ENCODE data around the gene SSX2.
"Not testable (repeated sequence)": the region's sequence is repeated elsewhere in the genome, so short reads cannot be mapped to it uniquely, and the experiment has no call there.

SSX2 gene, protein sequence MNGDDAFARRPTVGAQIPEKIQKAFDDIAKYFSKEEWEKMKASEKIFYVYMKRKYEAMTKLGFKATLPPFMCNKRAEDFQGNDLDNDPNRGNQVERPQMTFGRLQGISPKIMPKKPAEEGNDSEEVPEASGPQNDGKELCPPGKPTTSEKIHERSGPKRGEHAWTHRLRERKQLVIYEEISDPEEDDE
- long read RNA-seq, result 0 reads

DNA sequence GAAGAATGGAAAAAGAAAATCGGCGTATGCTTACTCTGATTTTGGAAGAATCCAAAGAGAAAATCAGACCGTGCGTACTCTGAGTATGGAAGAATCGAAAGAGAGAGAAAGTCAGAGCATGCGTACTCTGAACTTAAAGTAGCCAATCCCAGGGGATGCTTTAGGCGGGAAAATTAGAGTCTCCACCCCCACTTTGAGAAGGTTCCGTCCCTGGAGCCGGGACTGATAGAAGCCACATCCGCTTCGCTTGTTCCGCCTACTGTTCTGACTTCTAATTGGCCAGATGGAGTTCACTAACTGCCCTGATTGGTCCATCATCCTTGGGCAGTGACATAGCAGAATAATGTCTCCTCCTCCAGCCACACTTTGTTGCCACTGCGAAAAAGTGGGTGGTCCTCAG, at the start of gene SSX2:
Gene SSX2, minus strand, starts transcription at position 101 of the 400 bp plus-strand sequence. CDS start 1,429 bp downstream, outside the sequence.
- not testable (repeated sequence) for H3K4me3 ChIP-seq (replicated peaks; ENCODE audit: insufficient read depth, low read length); DNase-seq (ENCODE audit: low read depth in 1 of 2, low spot score in 1 of 2); H3K27ac ChIP-seq (replicated peaks); H3K27me3 ChIP-seq (ENCODE audit: insufficient read depth, poor library complexity, severe bottlenecking)

DNA sequence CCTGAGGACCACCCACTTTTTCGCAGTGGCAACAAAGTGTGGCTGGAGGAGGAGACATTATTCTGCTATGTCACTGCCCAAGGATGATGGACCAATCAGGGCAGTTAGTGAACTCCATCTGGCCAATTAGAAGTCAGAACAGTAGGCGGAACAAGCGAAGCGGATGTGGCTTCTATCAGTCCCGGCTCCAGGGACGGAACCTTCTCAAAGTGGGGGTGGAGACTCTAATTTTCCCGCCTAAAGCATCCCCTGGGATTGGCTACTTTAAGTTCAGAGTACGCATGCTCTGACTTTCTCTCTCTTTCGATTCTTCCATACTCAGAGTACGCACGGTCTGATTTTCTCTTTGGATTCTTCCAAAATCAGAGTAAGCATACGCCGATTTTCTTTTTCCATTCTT, 44.0 kb upstream of the SSX2 start, which contains the start of gene SSX2B:
Gene SSX2B, plus strand, starts transcription at position 301 of the 400 bp plus-strand sequence. CDS start 1,429 bp downstream, outside the sequence.
- not testable (repeated sequence) for H3K27me3 ChIP-seq (ENCODE audit: insufficient read depth, poor library complexity, severe bottlenecking); H3K4me3 ChIP-seq (replicated peaks; ENCODE audit: insufficient read depth, low read length); DNase-seq (ENCODE audit: low read depth in 1 of 2, low spot score in 1 of 2)

GRCh38 chrX:52692034-52692433, 14.9 kb downstream of the SSX2 start:
- not testable (repeated sequence) for H3K27me3 ChIP-seq (ENCODE audit: insufficient read depth, poor library complexity, severe bottlenecking); DNase-seq (ENCODE audit: low read depth in 1 of 2, low spot score in 1 of 2); H3K27ac ChIP-seq (replicated peaks); H3K4me3 ChIP-seq (replicated peaks; ENCODE audit: insufficient read depth, low read length)

More for the DNA sequence above, 44.0 kb upstream of the SSX2 start, which contains the start of gene SSX2B:
- H3K27ac ChIP-seq (replicated peaks), result not testable (repeated sequence)

- H3K27me3 ChIP-seq (ENCODE audit: insufficient read depth, poor library complexity, severe bottlenecking); H3K27ac ChIP-seq (replicated peaks); DNase-seq (ENCODE audit: low read depth in 1 of 2, low spot score in 1 of 2); H3K4me3 ChIP-seq (replicated peaks; ENCODE audit: insufficient read depth, low read length): not testable (repeated sequence)
Measured at GRCh38 chrX:52662218-52662617, 44.8 kb downstream of the SSX2 start.

DNA sequence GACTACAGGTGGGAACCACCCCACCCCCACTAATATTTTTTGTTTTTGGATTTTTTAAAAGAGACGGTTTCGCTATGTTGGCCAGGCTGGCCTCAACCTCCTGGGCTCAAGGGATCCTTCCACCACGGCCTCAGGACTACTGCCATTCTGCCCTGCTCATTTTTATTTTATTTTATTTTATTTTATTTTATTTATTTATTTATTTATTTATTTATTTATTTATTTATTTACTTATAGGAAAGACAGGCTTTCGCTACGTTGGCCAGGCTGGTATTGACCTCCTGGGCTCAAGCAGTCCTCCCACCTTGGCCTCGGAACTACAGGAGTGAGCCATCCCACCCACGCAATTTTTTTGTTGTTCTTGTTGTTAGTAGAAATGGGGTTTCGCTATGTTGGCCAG, 51.5 kb downstream of the SSX2 start:
- DNase-seq (ENCODE audit: low read depth in 1 of 2, low spot score in 1 of 2); H3K27me3 ChIP-seq (ENCODE audit: insufficient read depth, poor library complexity, severe bottlenecking); H3K4me3 ChIP-seq (replicated peaks; ENCODE audit: insufficient read depth, low read length); H3K27ac ChIP-seq (replicated peaks): not testable (repeated sequence)

GRCh38 chrX:52654800-52655199, 52.2 kb downstream of the SSX2 start, which contains the start of gene SSX7:
Gene SSX7, minus strand, starts transcription at chrX:52654900. Its CDS starts 1,428 bp downstream, at chrX:52653472.
- H3K4me3 ChIP-seq (replicated peaks; ENCODE audit: insufficient read depth, low read length); H3K27me3 ChIP-seq (ENCODE audit: insufficient read depth, poor library complexity, severe bottlenecking); DNase-seq (ENCODE audit: low read depth in 1 of 2, low spot score in 1 of 2); H3K27ac ChIP-seq (replicated peaks): not testable (repeated sequence)

DNA sequence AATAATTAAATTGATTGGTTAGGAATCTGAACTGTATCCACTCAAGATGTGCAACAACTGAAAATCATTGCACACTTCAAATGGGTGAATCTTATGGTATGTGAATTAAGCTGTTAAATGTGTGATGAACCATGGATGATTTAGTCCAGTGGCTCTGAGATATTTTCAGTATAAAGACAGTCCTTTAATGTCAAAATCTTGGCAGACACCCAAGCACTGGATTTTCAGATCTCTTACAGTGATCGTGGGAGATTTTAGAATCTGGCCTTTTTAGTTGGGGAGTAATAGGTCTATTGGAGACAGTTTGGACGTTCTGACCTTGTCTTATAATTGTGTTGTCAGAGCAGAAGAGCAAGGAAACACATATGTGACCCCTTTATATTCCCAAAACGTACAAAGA, 56.3 kb downstream of the SSX2 start:
- not testable (repeated sequence) for H3K27ac ChIP-seq (replicated peaks)

DNA sequence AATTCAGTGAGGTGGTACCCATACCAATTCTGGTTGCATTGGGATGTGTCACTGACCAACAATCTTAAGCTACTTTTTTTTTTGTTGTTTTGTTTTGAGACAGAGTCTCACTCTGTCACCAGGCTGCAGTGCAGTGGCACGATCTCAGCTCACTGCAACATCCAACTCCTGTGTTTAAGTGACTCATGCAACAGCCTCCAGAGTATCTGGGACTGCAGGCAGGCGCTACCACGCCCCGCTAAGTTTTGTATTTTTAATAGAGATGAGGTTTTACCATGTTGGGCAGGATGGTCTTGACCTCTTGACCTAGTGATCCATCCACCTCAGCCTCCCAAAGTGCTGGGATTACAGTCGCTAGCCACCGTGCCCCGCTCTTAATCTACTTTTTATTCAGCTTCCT, 58.0 kb downstream of the SSX2 start:
- H3K27ac ChIP-seq (replicated peaks); H3K27me3 ChIP-seq (ENCODE audit: insufficient read depth, poor library complexity, severe bottlenecking); DNase-seq (ENCODE audit: low read depth in 1 of 2, low spot score in 1 of 2); H3K4me3 ChIP-seq (replicated peaks; ENCODE audit: insufficient read depth, low read length): not testable (repeated sequence)

More for the DNA sequence above, 56.3 kb downstream of the SSX2 start:
- DNase-seq (ENCODE audit: low read depth in 1 of 2, low spot score in 1 of 2); H3K27me3 ChIP-seq (ENCODE audit: insufficient read depth, poor library complexity, severe bottlenecking); H3K4me3 ChIP-seq (replicated peaks; ENCODE audit: insufficient read depth, low read length): not testable (repeated sequence)

Measured in HL-60 (cell line).